Measurements from ENCODE around the gene PCDHGC5. TPM values are rescaled to one million over a fixed set of nuclear protein-coding genes. Genes with fewer than 3 reads are reported as not detected.

PCDHGC5 gene
- total and polyA plus RNA-seq, 12 donors, result 0.38 to 10.2 (median 3.3) TPM

DNA sequence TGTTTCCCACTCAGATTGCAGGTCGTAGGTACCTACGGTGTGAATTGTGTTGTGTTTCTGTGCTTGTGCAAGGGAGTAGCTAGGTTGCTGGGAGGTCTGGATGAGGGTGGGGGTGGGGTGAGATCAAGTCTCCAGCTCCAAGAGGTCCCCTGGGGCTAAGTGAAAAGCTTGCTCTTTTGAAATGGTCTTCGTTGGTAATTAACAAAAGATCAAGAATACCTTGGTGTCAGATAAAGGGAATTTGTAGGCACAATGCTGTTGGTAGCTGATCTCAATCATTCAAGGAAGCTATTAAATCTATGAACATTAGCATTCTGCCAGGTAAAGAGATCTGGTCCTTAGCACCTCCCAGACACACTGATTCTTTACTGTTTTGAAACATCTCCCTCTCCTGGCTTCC lies 5.0 kb upstream of the PCDHGC5 start:
- 59 to 67% methylated on average over 3 of the region's 3 CpGs for WGBS, 2 donors
- intact Hi-C loops (cut with DNase I), result no loop called here
- no peaks in the 10 kb centered on the region for H3K9me3 ChIP-seq
- DNase-seq (no peak), ATAC-seq (no peak)
- TF ChIP-seq, protein P1, sequence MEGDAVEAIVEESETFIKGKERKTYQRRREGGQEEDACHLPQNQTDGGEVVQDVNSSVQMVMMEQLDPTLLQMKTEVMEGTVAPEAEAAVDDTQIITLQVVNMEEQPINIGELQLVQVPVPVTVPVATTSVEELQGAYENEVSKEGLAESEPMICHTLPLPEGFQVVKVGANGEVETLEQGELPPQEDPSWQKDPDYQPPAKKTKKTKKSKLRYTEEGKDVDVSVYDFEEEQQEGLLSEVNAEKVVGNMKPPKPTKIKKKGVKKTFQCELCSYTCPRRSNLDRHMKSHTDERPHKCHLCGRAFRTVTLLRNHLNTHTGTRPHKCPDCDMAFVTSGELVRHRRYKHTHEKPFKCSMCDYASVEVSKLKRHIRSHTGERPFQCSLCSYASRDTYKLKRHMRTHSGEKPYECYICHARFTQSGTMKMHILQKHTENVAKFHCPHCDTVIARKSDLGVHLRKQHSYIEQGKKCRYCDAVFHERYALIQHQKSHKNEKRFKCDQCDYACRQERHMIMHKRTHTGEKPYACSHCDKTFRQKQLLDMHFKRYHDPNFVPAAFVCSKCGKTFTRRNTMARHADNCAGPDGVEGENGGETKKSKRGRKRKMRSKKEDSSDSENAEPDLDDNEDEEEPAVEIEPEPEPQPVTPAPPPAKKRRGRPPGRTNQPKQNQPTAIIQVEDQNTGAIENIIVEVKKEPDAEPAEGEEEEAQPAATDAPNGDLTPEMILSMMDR (IDR thresholded peaks at IDR 0.05), result no peak
- H3K4me3 ChIP-seq, result peak overlapping the region in 2 of 10 donors; percentile 48
- peaks cover 0 to 38% (median 0%) of the 10 kb centered on the region in 7 donors for H3K27me3 ChIP-seq
- peaks cover 7 to 97% (median 52%) of the 10 kb centered on the region in 9 donors for H3K4me1 ChIP-seq
- H3K27ac ChIP-seq, result peak overlapping the region in 1 of 10 donors; percentile 31
- peaks cover 0 to 26% (median 5%) of the 10 kb centered on the region in 9 donors for H3K36me3 ChIP-seq

DNA sequence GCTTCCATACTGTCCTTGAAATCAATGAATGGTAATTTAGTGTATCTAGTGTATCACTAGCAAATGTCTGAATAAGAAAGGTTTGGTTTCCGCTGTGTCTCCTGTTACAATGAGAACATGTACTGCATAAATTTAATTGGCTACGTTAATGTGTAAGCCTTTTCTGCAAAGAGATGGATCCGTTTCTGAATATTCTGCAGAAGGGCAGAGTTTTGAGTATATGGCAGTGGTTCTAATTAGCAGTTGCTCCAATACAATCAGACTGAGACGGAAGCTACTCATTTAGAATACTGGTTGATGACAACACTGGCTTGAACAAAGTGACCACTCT lies 4.6 kb upstream of the PCDHGC5 start:
- ATAC-seq, result no peak
- Histone ChIP-seq H3K4me3 (peak overlapping the region in 9 of 10 donors; percentile 18 to 48 (median 45)), H3K36me3 (peaks cover 0 to 28% (median 5%) of the 10 kb centered on the region in 9 donors), H3K4me1 (peaks cover 5 to 96% (median 49%) of the 10 kb centered on the region in 9 donors), H3K27ac (peak overlapping the region in 1 of 10 donors; percentile 31), H3K27me3 (peaks cover 0 to 35% (median 0%) of the 10 kb centered on the region in 7 donors), H3K9me3 (no peaks in the 10 kb centered on the region)
- TF ChIP-seq, protein P1 (IDR thresholded peaks at IDR 0.05), result no peak
- intact Hi-C loops (cut with DNase I), result no loop called here
- no peak for DNase-seq
- WGBS, 2 donors, result 27 to 28% methylated on average over 4 of the region's 4 CpGs

DNA sequence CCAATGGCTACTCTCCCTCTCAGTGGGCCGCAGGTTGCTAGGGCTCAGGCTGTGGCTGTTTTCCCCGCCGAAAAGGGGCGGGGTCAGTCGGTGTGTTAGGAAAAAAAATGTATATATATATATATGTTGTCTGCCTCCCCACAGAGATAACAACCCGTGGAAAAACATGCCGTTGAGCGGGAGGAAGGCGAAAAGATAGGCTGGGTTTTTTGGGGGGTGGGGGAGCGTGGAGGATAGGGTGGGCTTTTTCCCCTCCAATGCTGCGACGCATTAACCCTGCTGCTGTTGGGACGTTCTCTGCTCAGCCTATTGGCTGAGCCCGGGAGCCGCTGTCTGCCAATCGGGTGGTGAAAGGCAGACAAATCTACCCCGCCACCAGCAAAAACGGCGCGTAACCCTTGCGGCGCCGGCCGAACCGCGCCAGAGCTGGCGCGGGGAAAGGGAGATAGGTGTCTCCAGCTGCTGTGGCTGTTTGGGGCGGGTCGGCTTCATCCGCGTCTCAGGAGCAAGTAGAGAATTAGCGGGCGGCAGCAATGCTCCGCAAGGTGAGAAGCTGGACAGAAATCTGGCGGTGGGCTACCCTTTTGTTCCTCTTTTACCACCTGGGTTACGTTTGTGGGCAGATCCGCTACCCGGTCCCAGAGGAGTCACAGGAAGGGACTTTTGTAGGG lies 4.1 kb upstream of the PCDHGC5 start, which contains the start of gene PCDHGC4:
TSS of gene PCDHGC4 (plus strand) at position 390 of the 671 bp plus-strand sequence. CDS start at position 534, 144 bp downstream.
- ATAC-seq, result peak in 5 of 8 donors; percentile 9 to 54 (median 35)
- DNase-seq, result no peak

DNA sequence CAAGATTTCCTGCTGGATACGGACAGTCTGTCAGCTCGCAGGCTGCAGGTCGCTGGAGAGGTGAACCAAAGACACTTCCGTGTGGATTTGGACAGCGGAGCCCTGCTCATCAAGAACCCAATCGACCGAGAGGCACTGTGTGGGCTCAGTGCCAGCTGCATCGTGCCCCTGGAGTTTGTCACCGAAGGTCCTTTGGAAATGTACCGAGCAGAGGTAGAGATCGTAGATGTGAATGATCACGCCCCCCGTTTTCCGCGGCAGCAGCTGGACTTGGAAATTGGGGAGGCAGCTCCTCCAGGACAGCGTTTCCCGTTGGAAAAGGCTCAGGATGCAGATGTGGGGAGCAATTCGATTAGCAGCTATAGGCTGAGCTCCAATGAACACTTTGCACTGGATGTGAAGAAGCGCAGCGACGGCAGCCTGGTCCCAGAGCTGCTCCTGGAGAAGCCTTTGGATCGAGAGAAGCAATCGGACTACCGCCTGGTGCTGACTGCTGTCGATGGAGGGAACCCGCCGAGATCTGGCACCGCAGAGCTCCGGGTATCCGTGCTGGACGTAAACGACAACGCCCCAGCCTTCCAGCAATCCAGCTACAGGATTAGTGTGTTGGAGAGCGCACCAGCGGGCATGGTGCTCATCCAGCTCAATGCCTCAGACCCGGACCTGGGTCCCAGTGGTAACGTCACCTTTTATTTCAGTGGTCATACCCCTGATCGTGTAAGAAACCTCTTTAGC lies 3.4 kb upstream of the PCDHGC5 start:
- peaks cover 0 to 45% (median 0%) of the 10 kb centered on the region in 7 donors for H3K27me3 ChIP-seq
- ATAC-seq, result peak in 3 of 8 donors; percentile 12 to 20 (median 17)
- H3K9me3 ChIP-seq, result no peaks in the 10 kb centered on the region
- H3K4me3 ChIP-seq, result peak overlapping the region in 9 of 10 donors; percentile 18 to 48 (median 45)
- peaks cover 0 to 90% (median 40%) of the 10 kb centered on the region in 9 donors for H3K4me1 ChIP-seq
- intact Hi-C loops (cut with DNase I), result no loop called here
- DNase-seq, result no peak
- 51% methylated on average over 38 of the region's 38 CpGs for WGBS, 2 donors
- TF ChIP-seq, protein P1 (IDR thresholded peaks at IDR 0.05), result no peak
- H3K27ac ChIP-seq, result peak overlapping the region in 2 of 10 donors; percentile 4 to 31
- H3K36me3 ChIP-seq, result peaks cover 0 to 40% (median 11%) of the 10 kb centered on the region in 9 donors

More for the DNA sequence above, 4.1 kb upstream of the PCDHGC5 start, which contains the start of gene PCDHGC4:
- H3K36me3 ChIP-seq, result peaks cover 0 to 33% (median 6%) of the 10 kb centered on the region in 9 donors
- H3K9me3 ChIP-seq, result no peaks in the 10 kb centered on the region
- peak within 1 kb of the TSS in 2 of 10 donors; percentile 4 to 31 for H3K27ac ChIP-seq
- peaks cover 0 to 38% (median 0%) of the 10 kb centered on the region in 7 donors for H3K27me3 ChIP-seq
- intact Hi-C loops (cut with DNase I), result no loop called here
- TF ChIP-seq, protein P1 (IDR thresholded peaks at IDR 0.05), result no peak
- peaks cover under 1 to 96% (median 44%) of the 10 kb centered on the region in 9 donors for H3K4me1 ChIP-seq
- WGBS, 2 donors, result 12 to 15% methylated on average over 39 of the region's 39 CpGs
- H3K4me3 ChIP-seq, result peak within 1 kb of the TSS in 9 of 10 donors; percentile 18 to 48 (median 45)

Data from heart right ventricle (tissue), 16 donors.